Panc1 (cell line): ENCODE data around the gene AGAP1. TPM values are rescaled to one million over a fixed set of nuclear protein-coding genes. Genes with fewer than 3 reads are reported as not detected.
A peak's percentile ranks its signal among the peaks of the same experiment; 100 is the strongest.

Experiments used
- ATAC-seq: fragments of 200-7000 bp; cut with Tn5 transposase; 2 replicates; pipeline ENCODE4 v1.9.1; 2020; ENCODE audit warnings: mild to moderate bottlenecking, moderate library complexity
- BruUV-seq: library from RNA; stranded (reverse); fragments of 400-500 nt; replicated peaks from 2 replicates; lab custom pipeline; 2021; lab: Mats Ljungman, UMichigan
- CTCF ChIA-PET: fragments of 300-600 bp; sonication (Branson Sonifier 250); formaldehyde crosslinking; loops from one replicate; lab custom pipeline; 2022; ENCODE audit warnings: antibody characterized with exemption; lab: Charles Lee
- POLR2A ChIA-PET: fragments of 300-600 bp; sonication (Branson Sonifier 250); formaldehyde crosslinking; loops from one replicate; lab custom pipeline; 2022; ENCODE audit warnings: antibody characterized with exemption; lab: Charles Lee
- DNase-seq: peaks from one replicate; pipeline ENCODE4 v3.0.0-alpha.2; 2010; ENCODE audit warnings: low read depth, low spot score
- H3K27ac ChIP-seq: 2 replicates; pipeline ENCODE4 v1.5.1; 2011; ENCODE audit warnings: mild to moderate bottlenecking, low read length, inconsistent platforms
- H3K27me3 ChIP-seq: fragments of 200-500 bp; sonication (Bioruptor generic); 2 replicates; pipeline ENCODE4 v1.6.0; 2014; ENCODE audit warnings: low read length, inconsistent platforms; ENCODE audit not compliant: control insufficient read depth, insufficient read depth
- H3K36me3 ChIP-seq: fragments of 200-500 bp; sonication (Bioruptor generic); 2 replicates; pipeline ENCODE4 v1.5.1; 2014; ENCODE audit warnings: inconsistent platforms, mild to moderate bottlenecking, low read length, moderate library complexity; ENCODE audit not compliant: control insufficient read depth, insufficient read depth
- H3K4me1 ChIP-seq: 2 replicates; pipeline ENCODE4 v1.5.1; 2011; ENCODE audit warnings: inconsistent platforms, mild to moderate bottlenecking, low read length, moderate library complexity; ENCODE audit not compliant: control insufficient read depth, insufficient read depth
- H3K4me3 ChIP-seq, 2 experiments: 2 replicates each; pipeline ENCODE4 v1.5.1; 2011 to 2012; ENCODE audit warnings: low read depth in 2 of 2, low read length in 2 of 2, mild to moderate bottlenecking in 2 of 2, inconsistent platforms in 1 of 2, moderate library complexity in 1 of 2
- H3K9me3 ChIP-seq: fragments of 200-500 bp; sonication (Bioruptor generic); 2 replicates; pipeline ENCODE4 v1.5.1; 2014; ENCODE audit warnings: low read depth, mild to moderate bottlenecking, inconsistent platforms, low read length, moderate library complexity; ENCODE audit not compliant: control insufficient read depth, insufficient read depth
- CTCF ChIP-seq: fragments of 450-650 bp; IDR thresholded peaks from 2 replicates; pipeline ENCODE4 v1.5.1; 2017; ENCODE audit warnings: mild to moderate bottlenecking
- POLR2AphosphoS5 ChIP-seq: IDR thresholded peaks from 2 replicates; pipeline ENCODE4 v1.6.1; 2012; ENCODE audit warnings: mild to moderate bottlenecking, low read depth, low read length, moderate library complexity
- SIN3A ChIP-seq: IDR thresholded peaks from 2 replicates; pipeline ENCODE4 v1.6.1; 2012; ENCODE audit warnings: low read depth, mild to moderate bottlenecking, low read length, moderate library complexity, borderline replicate concordance; ENCODE audit not compliant: insufficient read depth
- TCF7L2 ChIP-seq: IDR thresholded peaks from 2 replicates; pipeline ENCODE4 v1.6.1; 2011; ENCODE audit warnings: mild to moderate bottlenecking, low read depth, low read length, inconsistent platforms
- in situ Hi-C: cut with HindIII; loops from 2 replicates; pipeline ENCODE4 v1.10.0; 2016; ENCODE audit warnings: low sequenced_read_pairs, low pct_unique_long_range_greater_than_20kb
- intact Hi-C: fragments of 100-400 bp; cut with micrococcal nuclease; formaldehyde crosslinking; loops from one replicate; pipeline ENCODE4 v1.10.0; 2022; ENCODE audit not compliant: unreplicated experiment
- total RNA-seq: library from RNA; stranded (reverse); gene quantifications from one replicate; pipeline ENCODE4 v1.2.1, GENCODE V29; 2021; ENCODE audit not compliant: unreplicated experiment
- TF ChIP-seq, protein P1 (sequence below), 2 experiments: IDR thresholded peaks; 2 replicates each; pipeline ENCODE4 v1.6.1; 2011 to 2012; ENCODE audit warnings: low read depth in 2 of 2, control low read depth in 1 of 2, low read length in 1 of 2, mild to moderate bottlenecking in 1 of 2, moderate library complexity in 1 of 2; ENCODE audit not compliant: insufficient read depth in 1 of 2

Gene AGAP1
- total RNA-seq, 1 experiment from 2014 or later: 38.9 TPM

- BruUV-seq: TSS peak; percentile 41
- Histone ChIP-seq H3K4me1 (0 out of 2 replicates have a peak, but pooled peaks cover 2% of the 10 kb centered on the region), H3K27ac (no peak overlapping the region), H3K4me3 (no peak overlapping the region), H3K36me3 (no peaks in the 10 kb centered on the region), H3K9me3 (no peaks in the 10 kb centered on the region), H3K27me3 (no peaks in the 10 kb centered on the region)
- intact Hi-C loops: no loop called here
- DNase-seq (no peak), ATAC-seq (no peak)
- ChIA-PET POLR2A (no interaction called here), CTCF (no interaction called here)
- TF ChIP-seq, protein P1, sequence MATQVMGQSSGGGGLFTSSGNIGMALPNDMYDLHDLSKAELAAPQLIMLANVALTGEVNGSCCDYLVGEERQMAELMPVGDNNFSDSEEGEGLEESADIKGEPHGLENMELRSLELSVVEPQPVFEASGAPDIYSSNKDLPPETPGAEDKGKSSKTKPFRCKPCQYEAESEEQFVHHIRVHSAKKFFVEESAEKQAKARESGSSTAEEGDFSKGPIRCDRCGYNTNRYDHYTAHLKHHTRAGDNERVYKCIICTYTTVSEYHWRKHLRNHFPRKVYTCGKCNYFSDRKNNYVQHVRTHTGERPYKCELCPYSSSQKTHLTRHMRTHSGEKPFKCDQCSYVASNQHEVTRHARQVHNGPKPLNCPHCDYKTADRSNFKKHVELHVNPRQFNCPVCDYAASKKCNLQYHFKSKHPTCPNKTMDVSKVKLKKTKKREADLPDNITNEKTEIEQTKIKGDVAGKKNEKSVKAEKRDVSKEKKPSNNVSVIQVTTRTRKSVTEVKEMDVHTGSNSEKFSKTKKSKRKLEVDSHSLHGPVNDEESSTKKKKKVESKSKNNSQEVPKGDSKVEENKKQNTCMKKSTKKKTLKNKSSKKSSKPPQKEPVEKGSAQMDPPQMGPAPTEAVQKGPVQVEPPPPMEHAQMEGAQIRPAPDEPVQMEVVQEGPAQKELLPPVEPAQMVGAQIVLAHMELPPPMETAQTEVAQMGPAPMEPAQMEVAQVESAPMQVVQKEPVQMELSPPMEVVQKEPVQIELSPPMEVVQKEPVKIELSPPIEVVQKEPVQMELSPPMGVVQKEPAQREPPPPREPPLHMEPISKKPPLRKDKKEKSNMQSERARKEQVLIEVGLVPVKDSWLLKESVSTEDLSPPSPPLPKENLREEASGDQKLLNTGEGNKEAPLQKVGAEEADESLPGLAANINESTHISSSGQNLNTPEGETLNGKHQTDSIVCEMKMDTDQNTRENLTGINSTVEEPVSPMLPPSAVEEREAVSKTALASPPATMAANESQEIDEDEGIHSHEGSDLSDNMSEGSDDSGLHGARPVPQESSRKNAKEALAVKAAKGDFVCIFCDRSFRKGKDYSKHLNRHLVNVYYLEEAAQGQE (IDR thresholded peaks at IDR 0.05; ENCODE audit: insufficient read depth in 1 of 2, low read depth in 2 of 2, low read length in 1 of 2): no peak
- TF ChIP-seq TCF7L2 (no peak), POLR2AphosphoS5 (no peak), SIN3A (no peak), CTCF (no peak)
- in situ Hi-C loops: no loop called here
Observed at GRCh38 chr2:236117401-236117800, 623.6 kb downstream of the AGAP1 start.

DNA sequence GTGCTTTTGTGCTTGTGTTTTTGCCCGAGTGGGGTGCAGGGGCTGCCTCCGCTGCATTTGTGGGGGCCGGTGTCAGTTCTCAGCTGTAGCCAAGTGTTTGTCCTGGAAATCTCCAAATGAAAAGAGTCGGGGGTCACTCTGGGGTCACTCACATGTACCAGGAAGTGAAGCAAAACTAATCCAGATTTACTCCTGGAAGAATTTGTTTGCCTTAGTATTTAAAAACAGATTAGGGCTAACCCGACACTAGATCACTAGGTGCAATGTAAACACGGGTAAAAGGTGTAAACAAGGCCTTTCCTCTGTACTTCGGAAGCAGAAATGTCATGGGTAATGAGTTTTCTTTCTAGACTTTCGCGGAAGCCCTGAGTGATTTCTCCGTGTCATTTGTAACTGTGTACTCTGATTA lies 624.0 kb downstream of the AGAP1 start:
- no TSS peak for BruUV-seq
- POLR2A ChIA-PET: no interaction called here
- Histone ChIP-seq H3K4me3 (no peak overlapping the region), H3K9me3 (no peaks in the 10 kb centered on the region), H3K36me3 (no peaks in the 10 kb centered on the region), H3K4me1 (0 out of 2 replicates have a peak, but pooled peaks cover 2% of the 10 kb centered on the region), H3K27me3 (no peaks in the 10 kb centered on the region), H3K27ac (no peak overlapping the region)
- in situ Hi-C loops: no loop called here
- DNase-seq (no peak), ATAC-seq (no peak)
- intact Hi-C loops: no loop called here
- TF ChIP-seq, protein P1 (IDR thresholded peaks at IDR 0.05; ENCODE audit: insufficient read depth in 1 of 2, low read depth in 2 of 2, low read length in 1 of 2): no peak
- TF ChIP-seq CTCF (no peak), POLR2AphosphoS5 (no peak), TCF7L2 (no peak), SIN3A (no peak)
- CTCF ChIA-PET: no interaction called here
